Measurements from ENCODE around the gene PDPR. TPM values are rescaled to one million over a fixed set of nuclear protein-coding genes. Genes with fewer than 3 reads are reported as not detected.

The PDPR gene
- polyA plus RNA-seq, 1 of the 3 experiments (the other 2 are of a cell fraction): 17.1 TPM

GRCh38 chr16:70161350-70161749 lies 47.2 kb downstream of the PDPR start:
- H3K27me3 ChIP-seq (ENCODE audit: insufficient read depth): no peaks in the 10 kb centered on the region
- WGBS (ENCODE audit: low lambda C conversion rate): 87% methylated on average over 6 of the region's 6 CpGs
- H3K4me3 ChIP-seq (ENCODE audit: low read depth in 2 of 2, low read length in 1 of 2): no peak overlapping the region
- no peak overlapping the region for H3K27ac ChIP-seq (ENCODE audit: low read depth in 2 of 2, low read length in 1 of 2)
- no peaks in the 10 kb centered on the region for H4K20me1 ChIP-seq (ENCODE audit: insufficient read depth)
- H3K9me2 ChIP-seq: no peaks in the 10 kb centered on the region
- no peaks in the 10 kb centered on the region for H3K79me2 ChIP-seq (ENCODE audit: insufficient read depth)
- H3K9me3 ChIP-seq: no peaks in the 10 kb centered on the region
- H2AFZ ChIP-seq (ENCODE audit: low read depth): no peak overlapping the region
- H3K9ac ChIP-seq: no peak overlapping the region
- H3K36me3 ChIP-seq (replicated peaks in 1 of 2; ENCODE audit: control insufficient read depth in 1 of 2, insufficient read depth in 2 of 2, low read length in 1 of 2): peaks cover 12 to 53% of the 10 kb centered on the region in 2 experiments
- no peak overlapping the region for H3K4me2 ChIP-seq
- H3F3A ChIP-seq (replicated peaks; ENCODE audit: insufficient read depth): peaks cover 8% of the 10 kb centered on the region
- ChIA-PET POLR2A (no interaction called here), CTCF (interaction anchor here (1.2 kb wide), 1 partner anchor 90 kb away, joined by 3 read pairs; the partner anchor contains the start of gene EXOSC6)
- DNase-seq: no peak
- TF ChIP-seq MEF2A (IDR thresholded peaks at IDR 0.05; ENCODE audit: borderline replicate concordance, low read depth): no peak
- no peak for TF ChIP-seq REST (IDR thresholded peaks at IDR 0.05; ENCODE audit: low read depth, low read length)
- TF ChIP-seq ZBTB33 (IDR thresholded peaks at IDR 0.05; ENCODE audit: borderline replicate concordance, low read depth): no peak
- no peak for TF ChIP-seq FOSL2 (IDR thresholded peaks at IDR 0.05; ENCODE audit: borderline replicate concordance, low read depth)
- TF ChIP-seq RAD21 (IDR thresholded peaks at IDR 0.05; ENCODE audit: low read length): no peak
- no peak for TF ChIP-seq FOXM1 (IDR thresholded peaks at IDR 0.05; ENCODE audit: low read depth)
- no peak for TF ChIP-seq POLR2AphosphoS5 (IDR thresholded peaks at IDR 0.05; ENCODE audit: low read depth, low read length)
- TF ChIP-seq PBX3 (IDR thresholded peaks at IDR 0.05): no peak
- H3K4me1 ChIP-seq (ENCODE audit: control insufficient read depth in 1 of 2, insufficient read depth in 2 of 2, low read depth in 1 of 2, low read length in 1 of 2): peaks cover 3 to 4% of the 10 kb centered on the region in 2 experiments; a peak in 1 of 4 replicates

DNA sequence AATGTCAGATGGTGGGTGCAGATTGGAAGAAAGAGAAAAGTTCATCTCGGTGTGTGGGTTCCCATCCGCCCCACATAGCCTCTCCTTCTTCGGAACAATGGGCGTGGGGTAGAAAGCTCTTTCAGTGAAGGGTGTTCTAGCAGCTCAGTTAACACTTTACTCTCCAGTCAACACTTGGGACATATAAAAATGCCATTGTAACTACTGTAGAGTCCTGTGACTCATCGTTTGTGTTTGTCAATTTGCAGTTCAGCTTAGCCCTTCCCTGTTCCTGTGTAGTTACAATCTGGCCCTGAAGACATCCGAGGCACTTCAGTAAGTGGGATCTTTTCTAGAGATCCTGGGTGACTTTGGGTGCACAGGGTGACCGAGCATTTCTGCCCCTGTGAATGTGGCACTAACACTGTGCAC lies 47.9 kb downstream of the PDPR start:
- Histone ChIP-seq H3K4me2 (no peak overlapping the region), H3K9me2 (no peaks in the 10 kb centered on the region), H3K9ac (no peak overlapping the region), H3K27ac (ENCODE audit: low read depth in 2 of 2, low read length in 1 of 2) (no peak overlapping the region), H4K20me1 (ENCODE audit: insufficient read depth) (no peaks in the 10 kb centered on the region), H3K4me1 (ENCODE audit: control insufficient read depth in 1 of 2, insufficient read depth in 2 of 2, low read depth in 1 of 2, low read length in 1 of 2) (peaks cover 3 to 4% of the 10 kb centered on the region in 2 experiments; a peak in 1 of 4 replicates), H3K4me3 (ENCODE audit: low read depth in 2 of 2, low read length in 1 of 2) (no peak overlapping the region), H3F3A (replicated peaks; ENCODE audit: insufficient read depth) (peaks cover 8% of the 10 kb centered on the region), H2AFZ (ENCODE audit: low read depth) (no peak overlapping the region), H3K79me2 (ENCODE audit: insufficient read depth) (no peaks in the 10 kb centered on the region), H3K36me3 (replicated peaks in 1 of 2; ENCODE audit: control insufficient read depth in 1 of 2, insufficient read depth in 2 of 2, low read length in 1 of 2) (peaks cover 7 to 46% of the 10 kb centered on the region in 2 experiments), H3K27me3 (ENCODE audit: insufficient read depth) (no peaks in the 10 kb centered on the region), H3K9me3 (no peaks in the 10 kb centered on the region)
- 72% methylated on average over 7 of the region's 7 CpGs for WGBS (ENCODE audit: low lambda C conversion rate)
- TF ChIP-seq NFIC (IDR thresholded peaks at IDR 0.05; ENCODE audit: borderline replicate concordance) (no peak), FOSL2 (IDR thresholded peaks at IDR 0.05; ENCODE audit: borderline replicate concordance, low read depth) (peak; percentile 23; the same call in 1 of the 2 replicates)
- ChIA-PET CTCF (interaction anchor here (0.6 kb wide), 1 partner anchor 50 kb away, joined by 3 read pairs; no protein-coding TSS in a partner anchor), POLR2A (no interaction called here)
- DNase-seq: peak; percentile 9
